Activated CD4-positive, alpha-beta T cell treated with anti-CD3 and anti-CD28 coated beads, Interleukin-2, Interleukin-4, amounts not matched to agents 100 ng/mL and 50 ng/mL, durations not matched to agents 16 hours and 8 hours (primary cell): ENCODE measurements around the gene OAS3.
"Not testable (repeated sequence)": the region's sequence is repeated elsewhere in the genome, so short reads cannot be mapped to it uniquely, and the experiment has no call there.

Source experiments
- DNase-seq: peaks from one replicate; pipeline ENCODE4 v3.0.0-alpha.2; 2020; ENCODE audit warnings: low spot score

OAS3 gene

GRCh38 chr12:112927475-112927874 is 10.8 kb upstream of the OAS3 start:
- no peak for DNase-seq

GRCh38 chr12:112927925-112928324 is 10.3 kb upstream of the OAS3 start:
- no peak for DNase-seq

- DNase-seq, result no peak
Measured at GRCh38 chr12:112928978-112929377, 9.3 kb upstream of the OAS3 start.

GRCh38 chr12:112929715-112930114 is 8.6 kb upstream of the OAS3 start:
- no peak for DNase-seq

GRCh38 chr12:112930350-112930749 is 7.9 kb upstream of the OAS3 start:
- DNase-seq, result no peak

GRCh38 chr12:112932485-112933128 is 5.7 kb upstream of the OAS3 start:
- no peak for DNase-seq

- no peak for DNase-seq
Measured at GRCh38 chr12:112933129-112933505, 5.2 kb upstream of the OAS3 start.

GRCh38 chr12:112936264-112936663 is 2.0 kb upstream of the OAS3 start:
- no peak for DNase-seq

- no peak for DNase-seq
Measured at GRCh38 chr12:112936927-112937326, 1.3 kb upstream of the OAS3 start.

GRCh38 chr12:112938751-112939150 is 477 bp downstream of the OAS3 start:
- no peak for DNase-seq

GRCh38 chr12:112939761-112940381 is 1.6 kb downstream of the OAS3 start:
- DNase-seq, result peak; percentile 18

GRCh38 chr12:112941528-112942335 is 3.5 kb downstream of the OAS3 start:
- no peak for DNase-seq

- no peak for DNase-seq
Measured at GRCh38 chr12:112942572-112942971, 4.3 kb downstream of the OAS3 start.

- DNase-seq, result no peak
Measured at GRCh38 chr12:112944024-112944690, 5.9 kb downstream of the OAS3 start.

- no peak for DNase-seq
Measured at GRCh38 chr12:112945515-112945914, 7.2 kb downstream of the OAS3 start.

- DNase-seq, result no peak
Measured at GRCh38 chr12:112946236-112947000, 8.1 kb downstream of the OAS3 start.

- no peak for DNase-seq
Measured at GRCh38 chr12:112947314-112947713, 9.0 kb downstream of the OAS3 start.

GRCh38 chr12:112947761-112948160 is 9.5 kb downstream of the OAS3 start:
- no peak for DNase-seq

GRCh38 chr12:112948806-112949205 is 10.5 kb downstream of the OAS3 start:
- DNase-seq, result no peak

- no peak for DNase-seq
Measured at GRCh38 chr12:112950701-112951100, 12.4 kb downstream of the OAS3 start.

GRCh38 chr12:112957125-112957524 is 18.9 kb downstream of the OAS3 start:
- DNase-seq, result not testable (repeated sequence)

- no peak for DNase-seq
Measured at GRCh38 chr12:112961074-112961473, 22.8 kb downstream of the OAS3 start.
